Stimulated activated CD4-positive, alpha-beta T cell treated with anti-CD3 and anti-CD28 coated beads, Interleukin-1b, Interleukin-23, amount 100 ng/mL, for 1 hour (primary cell): Measurements from ENCODE around the gene RHOU.

Experiments
- DNase-seq, 2 donors: peaks; one replicate each; pipeline ENCODE4 v3.0.0-alpha.2; 2020; ENCODE audit warnings: low read depth in 2 of 2

RHOU gene

DNA sequence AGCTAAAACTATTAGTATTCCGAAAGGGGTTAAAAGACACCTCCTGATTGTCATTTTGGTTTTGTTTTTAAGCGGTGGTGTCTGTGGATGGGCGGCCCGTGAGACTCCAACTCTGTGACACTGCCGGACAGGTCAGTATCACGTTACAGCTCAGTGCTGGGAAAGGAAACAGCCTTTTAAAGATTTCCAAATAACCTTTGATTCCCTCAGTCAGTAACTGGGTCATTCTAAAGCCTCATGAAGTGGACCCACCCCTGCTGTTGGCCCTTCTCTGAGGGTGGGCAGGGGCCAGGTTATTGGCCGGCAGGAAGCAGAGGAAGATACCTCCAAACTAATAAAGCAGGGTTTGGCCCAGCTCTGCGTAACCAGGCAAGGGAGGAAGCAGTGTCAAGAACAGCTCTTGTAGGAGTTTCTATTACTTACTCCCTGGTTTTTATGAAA is 2.3 kb downstream of the RHOU start:
- DNase-seq = no peak

DNA sequence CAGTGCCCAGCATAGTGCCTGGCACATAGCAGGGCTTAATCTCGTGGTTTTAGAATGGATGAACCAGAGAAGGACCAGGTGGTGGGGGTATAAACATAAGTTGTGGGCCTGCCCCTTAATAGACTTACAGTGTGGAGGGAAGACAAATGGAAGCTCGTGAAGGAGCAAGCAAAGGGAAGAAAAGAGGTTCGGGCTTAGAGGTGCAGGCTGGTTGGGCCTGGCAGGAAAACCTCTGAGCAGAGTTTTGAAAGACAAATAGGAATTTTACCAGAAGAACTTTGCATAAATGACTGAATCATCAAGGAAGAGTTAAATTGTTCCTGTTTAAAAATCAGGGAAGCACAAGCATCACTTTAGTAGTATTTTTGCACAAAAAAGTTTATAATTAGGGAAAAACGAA is 4.5 kb downstream of the RHOU start:
- no peak for DNase-seq

DNA sequence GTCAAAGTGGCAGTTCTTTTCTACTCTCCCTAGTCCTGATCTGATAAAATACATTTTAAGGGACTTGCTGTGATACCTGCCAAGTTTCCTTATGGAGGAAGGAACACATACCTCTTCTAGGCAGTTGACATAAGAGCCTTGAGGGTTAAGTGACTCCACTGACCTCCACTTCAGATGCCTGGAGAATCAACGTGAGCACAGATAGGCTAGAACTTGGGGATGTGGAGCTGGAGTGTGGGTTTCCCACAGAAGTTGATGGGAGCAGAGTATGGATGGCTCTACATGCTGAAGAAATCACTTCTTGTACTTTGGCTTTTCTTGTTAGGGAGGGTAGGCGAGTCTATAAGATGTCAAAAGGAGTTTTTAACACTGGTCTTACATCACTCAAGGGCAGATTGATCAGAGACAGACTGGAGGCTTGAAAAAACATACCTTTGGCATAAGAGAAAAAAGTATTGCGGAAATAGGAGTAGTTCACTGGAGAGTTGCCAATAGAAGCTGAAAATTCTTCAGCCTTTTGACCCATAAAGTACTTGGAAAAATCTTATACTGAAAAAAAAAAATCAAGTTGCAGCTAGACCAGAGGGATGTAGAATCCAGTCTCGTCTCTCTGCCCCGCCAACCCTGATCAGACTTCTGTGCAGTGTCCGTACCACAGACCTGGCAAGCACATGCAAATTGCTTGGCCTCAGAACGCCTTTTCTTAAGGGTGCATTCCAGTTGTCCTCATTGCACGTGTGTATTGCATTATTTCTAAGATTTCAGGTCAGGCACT is 5.5 kb downstream of the RHOU start:
- no peak for DNase-seq

DNA sequence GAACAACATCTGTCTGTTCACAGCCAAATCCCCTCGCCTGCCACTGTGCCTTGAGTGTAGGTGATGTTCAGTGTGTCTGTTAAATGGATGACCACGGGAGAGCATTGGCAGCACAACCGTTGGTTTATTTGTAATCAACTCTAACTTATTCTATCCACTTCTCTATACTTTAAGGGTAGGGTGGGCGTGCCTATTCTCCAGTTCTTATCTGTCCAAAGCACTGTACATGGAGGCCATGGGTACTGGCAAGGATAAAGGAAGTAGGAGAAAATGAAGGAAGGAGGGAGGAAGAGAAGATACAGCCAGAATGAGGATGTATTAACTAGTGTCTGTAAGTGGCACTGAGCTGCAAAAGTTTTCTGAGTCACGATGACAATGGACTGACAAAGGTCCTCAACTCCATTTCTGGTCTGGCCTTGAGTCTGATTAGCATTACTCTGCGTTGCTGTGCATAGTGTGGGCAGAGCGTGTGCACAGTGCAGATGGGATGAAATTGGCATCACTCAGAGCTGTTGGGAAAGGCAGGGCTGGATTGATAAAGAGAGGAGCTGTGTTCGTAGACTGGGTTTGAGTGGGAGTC is 7.1 kb downstream of the RHOU start:
- DNase-seq = no peak

DNA sequence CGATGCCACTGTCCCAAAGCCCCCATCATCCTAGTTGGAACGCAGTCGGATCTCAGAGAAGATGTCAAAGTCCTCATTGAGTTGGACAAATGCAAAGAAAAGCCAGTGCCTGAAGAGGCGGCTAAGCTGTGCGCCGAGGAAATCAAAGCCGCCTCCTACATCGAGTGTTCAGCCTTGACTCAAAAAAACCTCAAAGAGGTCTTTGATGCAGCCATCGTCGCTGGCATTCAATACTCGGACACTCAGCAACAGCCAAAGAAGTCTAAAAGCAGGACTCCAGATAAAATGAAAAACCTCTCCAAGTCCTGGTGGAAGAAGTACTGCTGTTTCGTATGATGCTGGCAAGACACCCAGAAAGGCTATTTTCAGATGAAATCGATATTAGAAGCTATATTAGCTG is 8.1 kb downstream of the RHOU start:
- no peak for DNase-seq

DNA sequence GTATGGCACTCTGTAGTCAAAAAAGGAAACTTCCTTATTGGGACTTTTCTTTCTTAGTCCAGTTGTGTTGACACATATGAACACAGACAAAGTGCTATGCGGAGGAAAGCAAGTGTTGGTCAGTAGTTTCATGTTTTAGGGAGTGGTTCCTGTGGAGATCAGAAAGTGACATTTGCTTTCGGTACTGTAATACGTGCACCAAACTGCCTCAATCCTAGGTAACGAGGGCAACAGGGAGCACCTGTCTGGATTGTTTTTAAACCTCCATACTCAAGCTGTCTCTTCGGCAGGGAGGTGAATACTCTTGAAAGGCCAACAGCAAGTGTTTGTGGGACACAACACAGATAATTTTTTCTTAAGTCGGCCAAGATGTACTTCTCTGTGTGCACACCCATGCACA is 9.1 kb downstream of the RHOU start:
- DNase-seq = no peak

DNA sequence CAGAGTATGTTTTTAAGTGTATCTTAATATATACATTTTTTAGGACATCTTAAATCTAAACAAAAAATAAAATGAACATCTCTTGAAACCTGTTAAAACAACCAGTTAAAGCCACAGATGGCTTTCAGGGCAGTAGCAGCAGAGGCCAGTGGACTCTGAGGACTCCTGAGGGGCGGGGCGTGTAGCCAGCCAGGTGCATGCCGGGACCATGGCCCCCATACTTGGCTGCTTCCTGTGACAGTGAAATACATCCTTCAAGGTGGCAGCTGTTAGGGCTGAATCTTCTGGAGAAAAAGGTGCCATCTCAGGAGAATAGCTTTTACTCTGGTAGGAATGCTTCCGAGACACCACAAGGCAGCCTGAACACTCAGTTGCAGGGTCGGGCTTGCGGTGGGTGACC is 9.6 kb downstream of the RHOU start:
- no peak for DNase-seq

DNA sequence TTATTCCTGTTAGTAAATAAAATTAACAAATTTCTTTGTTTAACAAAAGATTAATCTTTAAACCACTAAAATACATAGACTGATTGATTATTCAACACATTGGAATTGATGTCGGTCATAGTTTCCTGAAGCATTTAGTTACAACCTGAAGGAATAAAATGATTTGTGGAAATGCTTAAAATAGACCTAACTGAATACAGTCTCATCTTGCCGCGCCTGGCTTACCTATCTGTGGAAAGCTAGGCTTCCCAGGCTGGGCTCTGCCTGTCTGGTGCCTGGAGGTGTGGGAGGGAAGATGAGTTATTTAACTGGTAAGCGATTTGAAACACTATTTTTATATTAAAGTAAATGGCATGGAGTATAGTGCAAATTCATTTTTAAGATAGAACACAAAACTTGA is 10.2 kb downstream of the RHOU start:
- no peak for DNase-seq

DNA sequence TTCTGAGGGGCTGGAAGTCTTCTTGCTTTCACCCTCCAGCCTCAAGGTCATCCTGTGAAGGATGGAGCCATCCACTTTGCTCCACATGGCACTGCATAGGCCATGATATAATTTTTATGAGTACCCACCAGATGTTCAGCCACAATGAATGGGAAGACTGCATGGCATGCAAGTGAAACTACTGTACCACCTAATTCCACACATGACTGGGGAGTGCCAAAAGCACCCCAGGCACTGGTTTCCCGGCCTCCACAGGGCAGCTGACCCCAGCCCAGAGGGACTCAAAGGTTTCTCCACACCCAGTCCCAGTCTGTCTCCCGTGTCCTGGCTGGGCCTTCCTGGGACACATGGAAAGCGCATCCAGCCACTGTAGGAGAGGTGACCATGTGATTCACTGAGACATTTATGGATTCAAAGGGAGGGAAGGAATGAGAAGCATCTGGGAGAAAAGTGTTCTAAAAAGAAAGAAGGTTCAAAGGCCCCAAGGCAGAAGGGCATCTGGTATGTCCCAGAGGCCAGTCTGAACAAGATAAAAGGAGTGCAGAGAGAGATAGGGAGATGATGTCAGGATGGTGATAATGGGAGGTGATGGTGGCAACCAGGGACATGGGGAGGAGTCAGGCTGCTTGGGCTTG is 12.1 kb downstream of the RHOU start:
- DNase-seq = no peak

DNA sequence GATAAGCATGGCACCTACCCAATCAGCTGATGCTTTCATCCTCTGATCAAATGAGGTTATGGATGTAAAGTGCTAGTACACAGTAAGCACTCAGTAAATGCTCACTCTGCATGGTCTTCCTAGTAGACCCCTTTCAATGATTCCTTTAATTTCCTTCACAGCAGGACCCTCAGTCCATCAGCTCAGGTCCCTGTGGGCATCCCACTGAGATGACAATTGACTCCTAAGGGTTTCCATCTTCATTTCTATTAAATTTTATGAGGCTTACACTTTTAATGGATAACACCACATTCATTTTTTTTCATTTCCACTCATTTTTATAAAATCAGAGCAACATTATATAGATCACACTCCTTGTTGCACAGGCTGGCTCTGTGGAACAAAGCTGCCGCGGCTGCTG is 12.8 kb downstream of the RHOU start:
- DNase-seq = no peak

DNA sequence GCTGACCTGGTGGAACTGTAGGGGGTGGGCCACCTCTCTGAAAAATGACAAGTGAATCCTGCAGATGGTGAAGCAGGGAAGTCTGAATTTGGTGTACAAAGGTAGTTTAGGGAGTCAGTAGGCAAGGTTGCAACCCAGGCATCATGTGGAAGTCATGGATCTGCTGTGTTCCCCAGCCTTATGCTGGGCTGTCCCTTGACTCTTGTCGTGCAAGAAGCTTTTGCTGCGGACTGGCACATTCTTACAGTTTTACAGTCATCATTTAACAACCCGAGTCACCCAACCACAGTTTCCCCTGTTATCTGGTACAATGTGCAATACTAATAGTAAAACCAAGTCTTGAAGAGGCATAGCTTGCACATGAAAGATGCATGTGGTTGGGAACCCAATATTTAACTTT is 13.2 kb downstream of the RHOU start:
- no peak for DNase-seq

DNA sequence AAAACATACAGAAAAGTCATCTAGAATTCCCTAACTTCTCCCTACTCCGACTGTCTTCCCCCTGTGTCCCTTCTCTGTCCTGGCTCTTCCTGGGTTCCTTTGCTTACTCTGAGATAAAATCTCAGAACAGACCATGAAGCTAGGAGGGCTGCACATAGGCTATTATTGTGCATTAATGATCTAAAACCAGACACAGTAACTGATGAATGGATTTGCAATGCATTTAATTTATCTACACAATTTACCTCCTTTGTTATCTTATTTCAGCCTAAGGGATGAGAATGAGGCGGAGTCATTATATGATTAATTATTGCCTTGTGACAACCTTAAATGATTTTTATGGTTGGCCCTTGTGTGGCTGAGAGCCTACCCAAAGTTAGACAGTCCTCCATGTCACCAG is 14.5 kb downstream of the RHOU start:
- no peak for DNase-seq

DNA sequence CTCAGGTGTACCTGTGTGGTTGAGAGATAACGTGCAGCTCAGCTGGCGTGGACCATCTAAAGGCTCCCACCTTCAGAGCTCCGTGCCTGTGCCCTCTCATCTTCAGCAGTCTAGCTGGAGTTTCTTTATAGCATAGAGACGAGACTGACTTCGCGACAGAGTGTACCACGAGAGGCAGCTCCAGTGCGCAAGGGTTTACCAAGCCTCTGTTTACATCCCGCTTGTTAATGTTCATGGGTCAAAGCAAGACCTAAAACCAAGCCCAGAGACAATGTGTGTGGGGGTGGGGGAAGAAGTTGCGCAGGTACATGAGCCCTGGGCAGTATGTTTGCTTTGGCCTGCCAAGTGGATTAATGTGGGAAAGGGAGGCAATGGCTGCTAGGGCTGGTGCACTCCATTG is 15.6 kb downstream of the RHOU start:
- no peak for DNase-seq

DNA sequence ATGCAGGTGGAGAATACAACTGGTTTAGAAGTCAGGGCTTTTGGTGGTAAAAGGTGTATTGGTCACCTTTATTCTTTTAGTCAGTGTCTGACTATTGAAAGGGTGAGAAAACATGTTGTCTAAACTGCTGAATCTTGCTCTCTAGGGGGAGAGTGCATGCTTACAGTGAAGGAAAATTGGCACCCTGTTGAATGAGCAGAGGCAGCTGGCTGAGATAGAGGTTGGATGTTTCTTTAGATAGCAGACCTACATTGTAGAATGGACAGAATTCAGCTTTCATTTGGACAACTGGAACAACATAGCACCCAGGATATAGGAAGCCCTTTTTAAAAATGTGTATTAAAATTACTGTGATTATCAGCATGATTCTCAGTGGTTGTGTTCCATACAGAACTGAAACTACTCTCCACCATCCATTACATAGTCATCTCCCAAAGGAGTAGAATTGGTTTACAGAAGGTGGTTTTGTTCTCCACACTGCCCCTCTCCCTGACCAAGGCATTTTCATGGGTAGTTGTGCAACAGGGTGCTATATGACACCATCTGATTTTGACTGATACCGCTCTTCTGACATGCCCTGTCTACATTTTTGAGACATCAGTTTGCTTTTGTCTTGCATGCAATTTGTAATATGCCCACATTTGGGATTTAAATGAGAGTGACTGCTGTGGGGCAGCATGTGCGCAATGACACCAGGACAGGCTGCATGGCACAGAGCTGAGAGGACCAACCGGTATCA is 16.2 kb downstream of the RHOU start:
- no peak for DNase-seq

DNA sequence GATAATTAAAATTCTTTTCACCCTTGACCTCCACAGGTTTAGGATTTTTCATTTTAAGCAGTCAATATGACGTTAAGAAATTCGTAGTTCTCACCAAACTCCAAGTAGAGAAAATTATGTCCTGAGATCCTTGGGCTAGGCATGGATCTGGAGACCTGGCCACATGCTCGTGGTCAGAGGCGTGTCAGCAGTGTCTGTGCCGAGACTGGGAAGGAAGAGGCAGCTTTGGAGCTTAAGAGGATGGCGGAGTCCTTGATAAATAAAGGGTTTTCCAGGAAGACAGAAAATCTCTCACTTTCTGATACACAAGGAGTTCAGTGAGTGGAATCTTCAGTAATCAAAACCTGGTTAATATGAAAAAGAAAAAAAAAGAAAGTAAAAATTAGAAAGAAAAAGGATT is 17.0 kb downstream of the RHOU start:
- no peak for DNase-seq

DNA sequence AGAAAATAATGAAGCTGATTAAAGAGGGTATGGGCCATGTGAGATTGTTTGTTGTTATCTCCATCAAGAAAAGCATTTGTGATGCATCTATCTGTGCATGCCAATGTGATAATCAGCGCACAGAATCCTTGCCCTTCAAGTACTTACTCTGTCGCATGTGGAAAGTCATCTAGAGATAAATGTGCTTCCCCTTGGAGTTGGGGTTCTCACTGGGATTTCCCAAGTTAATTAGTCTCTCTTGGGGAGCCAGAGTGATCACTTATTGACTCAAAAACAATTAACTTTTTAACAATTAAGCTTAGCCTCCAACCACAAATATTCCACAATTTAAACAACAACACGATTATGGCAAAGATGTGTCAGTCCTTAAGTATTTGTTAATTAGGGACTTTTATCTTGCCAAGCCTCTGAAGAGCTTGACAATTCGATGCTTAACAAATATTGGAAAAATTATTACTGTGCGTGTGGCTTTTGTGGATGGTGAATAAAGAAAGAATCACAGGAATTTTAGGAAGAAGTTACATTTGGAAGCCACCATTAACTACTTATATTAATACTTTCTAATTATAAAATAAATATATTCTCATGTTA is 17.5 kb downstream of the RHOU start:
- no peak for DNase-seq

DNA sequence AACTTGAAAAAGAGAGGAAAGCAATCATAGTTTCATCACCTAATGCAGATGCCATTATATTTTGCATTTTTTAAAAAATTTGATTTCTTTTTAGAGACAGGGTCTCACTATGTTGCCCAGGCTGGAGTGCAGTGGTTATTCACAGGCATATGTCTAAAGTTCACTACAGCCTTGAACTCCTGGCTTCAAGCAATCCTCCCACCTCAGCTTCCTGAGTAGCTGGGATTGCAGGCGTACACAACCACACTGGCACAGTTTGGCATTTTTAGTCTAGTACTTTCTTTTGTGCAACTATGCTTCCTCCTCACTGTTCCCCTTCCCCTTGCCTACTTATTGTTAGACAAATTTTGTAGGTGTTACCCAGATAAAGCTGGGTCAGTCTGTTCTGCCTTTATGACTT is 18.0 kb downstream of the RHOU start:
- DNase-seq = no peak

DNA sequence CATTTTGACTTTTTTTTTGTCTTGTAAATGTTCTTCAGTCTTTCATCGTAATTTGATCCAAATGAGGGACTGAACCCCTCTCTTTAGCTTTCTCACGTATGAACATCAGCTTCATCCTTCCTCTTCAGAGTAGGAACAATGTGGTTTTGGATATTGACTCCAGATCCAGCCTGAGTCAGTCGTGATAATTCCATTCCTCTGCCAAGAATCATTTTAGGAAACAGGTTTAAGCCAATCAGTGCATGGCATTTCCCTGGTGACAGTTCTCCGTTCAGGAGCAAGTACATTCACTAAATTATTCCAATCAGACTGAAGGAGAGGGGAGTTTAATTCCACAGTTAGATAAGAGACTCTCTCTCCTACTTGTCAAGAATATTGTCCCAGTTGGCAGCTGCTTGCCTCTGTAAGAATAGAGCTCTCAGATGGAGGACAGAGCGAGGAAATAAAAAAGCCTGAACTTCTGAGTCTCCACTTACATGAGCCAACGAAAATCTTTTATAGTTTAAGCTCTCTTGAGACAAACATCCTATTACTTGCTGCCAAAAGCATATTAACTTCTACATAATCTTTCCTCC is 18.6 kb downstream of the RHOU start:
- no peak for DNase-seq

DNA sequence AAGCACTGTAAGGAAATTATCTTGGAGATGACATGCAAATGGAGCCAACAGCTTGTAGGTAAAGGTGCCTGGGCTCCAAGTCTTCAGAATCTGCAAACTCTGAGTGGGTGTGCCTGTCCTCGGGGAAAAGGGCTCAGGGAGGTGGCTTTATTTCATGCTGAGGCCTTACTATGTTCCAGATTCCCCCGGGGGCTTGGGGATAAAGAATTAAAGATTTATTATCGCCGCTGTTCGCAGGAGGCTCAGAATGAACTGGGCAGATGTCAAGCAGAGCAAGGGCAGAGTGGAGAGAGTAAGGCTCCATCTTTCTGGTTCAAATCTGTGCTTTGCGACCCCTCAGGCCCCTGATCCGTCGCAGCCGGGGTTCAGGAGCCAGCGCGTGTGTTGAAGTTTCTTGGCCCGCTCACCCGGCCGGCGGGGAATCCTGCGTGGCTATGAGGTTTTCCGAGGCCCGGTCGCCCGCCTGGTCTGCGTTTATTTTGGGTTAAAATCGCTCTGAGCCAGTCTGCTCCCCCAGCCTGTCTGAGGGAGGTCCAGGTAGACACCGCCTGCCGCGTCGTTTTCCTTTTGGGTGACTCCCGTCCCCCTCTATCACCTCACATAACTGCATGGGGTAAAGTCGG is 19.5 kb downstream of the RHOU start:
- no peak for DNase-seq

DNA sequence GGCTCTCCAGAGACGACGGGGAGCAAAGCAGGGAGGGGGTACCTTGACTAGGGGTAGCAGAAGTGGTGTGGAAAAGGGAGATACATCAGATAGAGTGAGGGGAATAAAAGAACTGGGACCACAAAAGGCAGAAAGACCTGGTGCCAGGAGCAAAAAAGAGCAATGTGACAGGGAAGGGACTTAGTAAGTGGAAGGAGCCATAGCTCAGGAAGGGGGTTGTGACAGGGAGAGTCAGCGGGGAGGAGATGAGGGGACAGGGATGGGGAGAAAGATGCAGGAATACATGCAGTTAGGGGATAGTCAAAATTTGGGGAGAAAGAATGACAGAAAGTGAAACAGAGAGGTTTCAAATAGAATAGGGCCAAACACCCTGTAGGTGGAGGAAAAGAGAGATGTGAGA is 20.5 kb downstream of the RHOU start:
- DNase-seq = no peak

DNA sequence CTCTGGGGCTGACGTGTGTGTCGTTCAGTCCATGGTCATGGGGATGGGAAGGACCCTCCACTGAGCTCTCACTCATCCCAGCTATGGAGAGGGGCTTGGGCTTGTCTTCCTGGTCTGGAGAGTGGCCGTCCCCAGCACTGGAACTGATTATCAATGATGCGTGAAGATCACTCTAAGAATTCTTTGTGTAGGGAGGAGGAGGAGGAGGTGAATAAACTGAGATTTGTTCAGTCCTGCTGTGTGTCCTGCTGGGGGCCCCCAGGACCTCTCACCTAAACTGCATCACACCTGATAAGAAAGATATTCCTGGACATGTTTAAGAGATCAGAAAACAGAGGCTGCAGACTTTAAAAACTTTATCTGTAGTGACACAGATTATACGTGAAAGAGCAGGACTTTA is 21.2 kb downstream of the RHOU start:
- no peak for DNase-seq

DNA sequence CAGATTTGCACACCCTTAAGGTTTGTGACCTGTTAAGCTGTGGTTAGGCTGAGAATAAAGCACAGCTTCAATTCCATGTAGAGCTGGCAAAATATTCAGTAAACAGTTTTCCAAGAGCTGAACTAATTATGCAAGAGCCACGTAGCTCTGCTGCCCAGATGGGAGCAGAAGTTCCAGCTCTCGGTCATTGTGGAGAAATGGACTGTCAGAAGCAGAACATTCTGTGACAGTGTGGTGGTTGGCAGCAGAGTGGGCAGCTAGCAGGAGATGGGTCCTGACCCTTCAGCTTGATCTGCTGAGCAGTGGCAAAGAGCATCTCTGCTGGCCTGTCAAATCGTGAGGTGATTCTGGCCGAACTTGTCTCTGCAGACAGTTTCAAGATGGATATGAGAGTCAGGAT is 23.2 kb downstream of the RHOU start:
- DNase-seq = no peak
